B cell (primary cell): ENCODE data around the gene GAB4.

Experiments used
- CTCF ChIP-seq: fragments of 200-600 bp; IDR thresholded peaks from one replicate; pipeline ENCODE4 v1.8.0; 2022; ENCODE audit warnings: antibody characterized with exemption, mild to moderate bottlenecking
- EZH2 ChIP-seq: IDR thresholded peaks from 2 replicates; pipeline ENCODE4 v1.6.1; 2012; ENCODE audit warnings: borderline replicate concordance, low read depth, mild to moderate bottlenecking, moderate library complexity, low read length; ENCODE audit not compliant: insufficient read depth, poor library complexity, severe bottlenecking

GRCh38 chr22:16957781-16958180 lies 50.2 kb downstream of the GAB4 start:
- TF ChIP-seq EZH2 = no peak
- no peak for TF ChIP-seq CTCF
